ENCODE measurements around the gene KCNV2.

DNA sequence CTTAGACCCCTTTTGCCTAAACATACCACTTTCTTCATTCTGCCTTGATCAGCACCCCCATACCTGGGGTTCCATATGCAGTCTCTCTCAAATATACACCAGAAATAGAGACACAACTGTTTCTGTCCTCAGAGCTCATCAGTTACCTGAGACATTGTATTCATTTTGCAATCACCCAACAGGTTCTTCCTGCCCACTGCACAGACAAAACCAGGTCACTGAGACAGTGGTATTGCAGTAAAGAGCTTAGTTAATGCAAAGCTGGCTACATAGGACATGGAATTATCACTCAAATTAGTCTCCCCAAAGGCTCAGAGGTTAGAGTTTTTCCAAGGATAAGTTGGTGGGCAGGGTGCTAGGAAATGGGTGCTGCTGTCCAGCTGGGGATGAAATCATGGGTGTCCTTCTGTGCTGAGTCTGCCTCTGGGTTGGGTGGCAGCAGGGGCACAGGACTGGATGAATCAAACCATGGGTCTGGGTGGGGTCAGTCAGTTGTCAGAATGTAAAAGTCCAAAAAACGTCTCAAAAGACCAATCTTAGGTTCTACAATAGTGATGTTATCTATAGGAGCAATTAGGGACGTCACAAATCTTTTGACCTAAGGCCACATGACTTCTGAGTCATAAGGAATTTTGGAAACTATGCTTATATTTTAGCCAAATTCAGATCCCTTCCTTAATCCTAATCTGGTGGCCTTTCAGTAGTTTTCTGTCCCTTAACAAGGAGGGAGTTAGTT, 41.0 kb downstream of the KCNV2 start:
- TF ChIP-seq, protein P1, sequence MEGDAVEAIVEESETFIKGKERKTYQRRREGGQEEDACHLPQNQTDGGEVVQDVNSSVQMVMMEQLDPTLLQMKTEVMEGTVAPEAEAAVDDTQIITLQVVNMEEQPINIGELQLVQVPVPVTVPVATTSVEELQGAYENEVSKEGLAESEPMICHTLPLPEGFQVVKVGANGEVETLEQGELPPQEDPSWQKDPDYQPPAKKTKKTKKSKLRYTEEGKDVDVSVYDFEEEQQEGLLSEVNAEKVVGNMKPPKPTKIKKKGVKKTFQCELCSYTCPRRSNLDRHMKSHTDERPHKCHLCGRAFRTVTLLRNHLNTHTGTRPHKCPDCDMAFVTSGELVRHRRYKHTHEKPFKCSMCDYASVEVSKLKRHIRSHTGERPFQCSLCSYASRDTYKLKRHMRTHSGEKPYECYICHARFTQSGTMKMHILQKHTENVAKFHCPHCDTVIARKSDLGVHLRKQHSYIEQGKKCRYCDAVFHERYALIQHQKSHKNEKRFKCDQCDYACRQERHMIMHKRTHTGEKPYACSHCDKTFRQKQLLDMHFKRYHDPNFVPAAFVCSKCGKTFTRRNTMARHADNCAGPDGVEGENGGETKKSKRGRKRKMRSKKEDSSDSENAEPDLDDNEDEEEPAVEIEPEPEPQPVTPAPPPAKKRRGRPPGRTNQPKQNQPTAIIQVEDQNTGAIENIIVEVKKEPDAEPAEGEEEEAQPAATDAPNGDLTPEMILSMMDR (IDR thresholded peaks at IDR 0.05; ENCODE audit: insufficient read depth, low read length, poor library complexity, severe bottlenecking) = no peak
- TF ChIP-seq EZH2phosphoT487 (conservative IDR thresholded peaks at IDR 0.05; ENCODE audit: low read length) = no peak

Data from SU-DHL-6 (cell line).